Pancreas (tissue), 10 donors: ENCODE measurements around the gene HOXA9. TPM values are rescaled to one million over a fixed set of nuclear protein-coding genes. Genes with fewer than 3 reads are reported as not detected.

Experiments
- ATAC-seq, 4 donors: fragments of 200-7000 bp; cut with Tn5 transposase; one replicate each; pipeline versions ENCODE4 v1.8.0 to v1.9.1; 2020; ENCODE audit warnings: mild to moderate bottlenecking in 4 of 4, moderate library complexity in 4 of 4
- DNase-seq, 6 donors: peaks; one replicate each; pipeline ENCODE4 v3.0.0-alpha.2; 2020
- FAIRE-seq: peaks from 2 replicates; lab custom pipeline; 2012; peaks lifted over from hg19 to GRCh38; lab: Jason Lieb, UNC
- H3K27ac ChIP-seq, 4 donors: fragments of 200-600 bp; sonication (generic); 1 replicate in 3 of 4; 2 replicates in 1 of 4; pipeline versions ENCODE4 v1.5.0 to v1.8.0; 2020
- H3K27me3 ChIP-seq, 4 donors: fragments of 200-600 bp; one replicate each; pipeline ENCODE4 v1.8.0; 2021
- H3K36me3 ChIP-seq, 3 donors: fragments of 200-600 bp; sonication (generic) in 1 of 3; one replicate each; pipeline versions ENCODE4 v1.5.0 to v1.8.0; 2020 to 2021
- H3K4me1 ChIP-seq, 3 donors: fragments of 200-600 bp; one replicate each; pipeline ENCODE4 v1.8.0; 2021
- H3K4me3 ChIP-seq, 4 donors: fragments of 200-600 bp; sonication (generic) in 2 of 4; one replicate each; pipeline versions ENCODE4 v1.5.0 to v1.8.0; 2020 to 2021
- H3K9me3 ChIP-seq, 4 donors: fragments of 200-600 bp; one replicate each; pipeline ENCODE4 v1.8.0; 2021
- CTCF ChIP-seq, 4 donors: fragments of 200-600 bp; sonication (generic) in 3 of 4; IDR thresholded peaks; one replicate each; pipeline versions ENCODE4 v1.5.0 to v1.8.0; 2021; ENCODE audit warnings: antibody characterized with exemption in 4 of 4
- WGBS, 2 donors: extraction: QIAGEN DNeasy Blood & Tissue Kit; methylation state at CpG; one replicate each; pipeline ENCODE4 v1.1.7; 2013; 5-methylcytosine and 5-hydroxymethylcytosine counted together
- intact Hi-C, 3 donors: fragments of 100-400 bp; cut with DNase I; formaldehyde crosslinking; loops; one replicate each; pipeline versions ENCODE4 v1.11.1 to v1.14.2; 2022
- polyA plus RNA-seq, 2 donors: library from polyadenylated mRNA; stranded (reverse); fragments of 200-250 nt; gene quantifications; one replicate each; pipeline ENCODE4 v1.2.3, GENCODE V29; 2013
- total RNA-seq, 6 donors: library from RNA; stranded (reverse); fragmentation: NEBNext Ultra II Directional in 4 of 6; extraction: Animal tissue kit (Norgen Biotek cat#: 25700) in 4 of 6; gene quantifications; one replicate each; pipeline versions ENCODE4 v1.2.1 to v1.2.4, GENCODE V29; 2021 to 2023
- donor health status: healthy with polysubstance abuse.
- donor health status: DM: no; HTN: no; CAD: no; lungs with moderate emphysema.
- donor health status: DM: no; HTN: no; CAD: no.
- donor health status: control.
- donor health status: control.
- donor health status: Bipolar disorder and iron deficiency.
- donor health status: DM: yes; HTN: yes; CAD: no.
- donor health status: DM: no; HTN: no; CAD: no.
- donor health status: DM: no; HTN: no; CAD: no.
- donor health status: DM: yes; HTN: yes; CAD: no.

HOXA9 gene
- total and polyA plus RNA-seq, 8 donors, result 0.09 to 0.13 TPM; not detected in 6

GRCh38 chr7:27137640-27138315 is 27.6 kb downstream of the HOXA9 start:
- ATAC-seq (no peak), DNase-seq (no peak), FAIRE-seq (no peak)
- Histone ChIP-seq H3K9me3 (no peaks in the 10 kb centered on the region), H3K4me1 (no peaks in the 10 kb centered on the region), H3K4me3 (no peak overlapping the region), H3K36me3 (no peaks in the 10 kb centered on the region), H3K27me3 (peaks cover 3 to 73% (median 19%) of the 10 kb centered on the region in 4 donors), H3K27ac (no peak overlapping the region)
- intact Hi-C loops, result no loop called here
- TF ChIP-seq CTCF (IDR thresholded peaks at IDR 0.05), result no peak
- WGBS, 2 donors, result 31 to 37% methylated on average over 2 of the region's 2 CpGs

DNA sequence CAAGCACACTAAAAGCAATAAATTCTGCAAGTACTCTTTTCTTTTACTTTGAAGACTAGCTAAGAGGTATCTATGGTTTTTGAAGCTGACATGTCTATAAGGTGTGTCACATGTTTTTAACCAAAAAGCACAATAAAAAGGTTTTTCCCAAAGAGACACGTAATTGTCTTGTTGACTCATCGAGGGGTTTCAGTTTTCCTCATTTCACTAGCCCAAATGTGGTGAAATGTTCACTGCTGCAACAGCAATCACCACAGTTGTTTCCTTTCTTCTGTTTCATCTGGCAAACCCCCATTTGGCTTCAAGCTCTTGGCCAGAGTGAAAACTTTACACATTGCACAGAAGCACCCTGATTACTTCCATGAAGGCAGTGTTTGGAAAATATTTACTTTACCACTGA is 30.9 kb downstream of the HOXA9 start:
- no peak for TF ChIP-seq CTCF (IDR thresholded peaks at IDR 0.05)
- intact Hi-C loops, result no loop called here
- no peak overlapping the region for H3K27ac ChIP-seq
- H3K36me3 ChIP-seq, result no peaks in the 10 kb centered on the region
- FAIRE-seq (no peak), DNase-seq (no peak), ATAC-seq (peak in 1 of 4 donors; percentile 17)
- H3K4me3 ChIP-seq, result no peak overlapping the region
- H3K4me1 ChIP-seq, result no peaks in the 10 kb centered on the region
- peaks cover 0 to 76% (median 21%) of the 10 kb centered on the region in 4 donors for H3K27me3 ChIP-seq
- no peaks in the 10 kb centered on the region for H3K9me3 ChIP-seq
- 12 to 14% methylated on average over 2 of the region's 2 CpGs for WGBS, 2 donors

- no peak for FAIRE-seq
- no peak for ATAC-seq
- Histone ChIP-seq H3K27me3 (peaks cover 0 to 77% (median 20%) of the 10 kb centered on the region in 4 donors), H3K9me3 (no peaks in the 10 kb centered on the region), H3K4me1 (no peaks in the 10 kb centered on the region), H3K36me3 (no peaks in the 10 kb centered on the region), H3K27ac (no peak overlapping the region), H3K4me3 (no peak overlapping the region)
- intact Hi-C loops, result no loop called here
- no peak for TF ChIP-seq CTCF (IDR thresholded peaks at IDR 0.05)
- DNase-seq, result no peak
- 12 to 15% methylated on average over 18 of the region's 18 CpGs for WGBS, 2 donors
These were observed 31.7 kb downstream of the HOXA9 start for GRCh38 chr7:27133409-27134231.

- FAIRE-seq, result no peak
- no peaks in the 10 kb centered on the region for H3K9me3 ChIP-seq
- no peak overlapping the region for H3K27ac ChIP-seq
- peaks cover 0 to 77% (median 18%) of the 10 kb centered on the region in 4 donors for H3K27me3 ChIP-seq
- no peaks in the 10 kb centered on the region for H3K4me1 ChIP-seq
- no peak for TF ChIP-seq CTCF (IDR thresholded peaks at IDR 0.05)
- intact Hi-C loops, result no loop called here
- WGBS, 2 donors, result 15 to 18% methylated on average over 6 of the region's 6 CpGs
- no peak for DNase-seq
- no peak overlapping the region for H3K4me3 ChIP-seq
- no peak for ATAC-seq
- H3K36me3 ChIP-seq, result no peaks in the 10 kb centered on the region
These were observed 32.4 kb downstream of the HOXA9 start for GRCh38 chr7:27132978-27133377.
